HG02885 (cell line): Measurements from ENCODE around the gene CCDC12.

Experiments used
- ATAC-seq: cut with Tn5 transposase; IDR thresholded peaks from one replicate; pipeline ENCODE4 v1.9.1; 2021; ENCODE audit warnings: mild to moderate bottlenecking; ENCODE audit not compliant: unreplicated experiment, poor library complexity

The CCDC12 gene

GRCh38 chr3:46976326-46977190 lies at the start of gene CCDC12:
TSS of gene CCDC12 (minus strand) at chr3:46976745. CDS start at chr3:46976732, 13 bp downstream.
- peak; percentile 68 for ATAC-seq

- ATAC-seq = no peak
These were observed 48.4 kb upstream of the CCDC12 start for GRCh38 chr3:47024932-47025331.

DNA sequence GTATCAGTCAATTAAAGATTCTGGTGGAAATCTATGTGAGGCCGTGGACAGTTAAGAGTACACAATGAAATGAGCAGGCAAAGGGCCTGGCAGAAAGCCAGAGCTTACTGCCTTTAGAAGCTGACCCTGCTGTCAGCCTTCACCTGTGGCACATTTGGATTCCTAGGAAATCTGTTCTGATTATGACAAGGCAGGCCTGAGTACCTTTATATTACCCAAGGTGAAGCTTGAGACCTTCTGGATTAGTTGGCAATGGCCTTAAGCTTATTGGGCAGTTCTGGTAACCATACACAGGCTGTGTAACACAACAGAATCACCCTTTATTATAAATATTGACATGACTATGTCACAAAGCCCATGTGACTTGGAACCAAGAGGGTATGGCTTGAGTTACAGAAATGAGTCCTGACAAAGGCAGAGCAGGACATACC lies 46.1 kb upstream of the CCDC12 start:
- no peak for ATAC-seq

DNA sequence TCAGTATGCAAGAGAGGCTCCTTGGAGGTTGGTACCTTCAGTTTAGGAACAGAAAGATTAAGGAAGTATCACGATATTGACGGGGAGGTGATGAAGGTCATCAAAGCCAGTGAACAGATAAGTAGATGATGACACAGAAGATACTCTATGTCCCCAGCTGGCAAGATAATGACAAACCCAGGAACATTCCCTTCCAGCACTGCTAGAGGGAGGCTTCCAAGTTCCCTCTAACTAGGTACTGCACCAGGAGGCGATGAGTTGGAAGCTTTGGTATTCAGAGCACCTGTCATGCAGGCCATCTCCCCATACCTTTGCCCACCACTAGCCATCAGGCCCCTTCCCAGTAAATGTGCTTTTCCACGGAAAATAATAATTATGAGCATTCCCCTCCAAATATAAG lies 43.8 kb upstream of the CCDC12 start:
- no peak for ATAC-seq

DNA sequence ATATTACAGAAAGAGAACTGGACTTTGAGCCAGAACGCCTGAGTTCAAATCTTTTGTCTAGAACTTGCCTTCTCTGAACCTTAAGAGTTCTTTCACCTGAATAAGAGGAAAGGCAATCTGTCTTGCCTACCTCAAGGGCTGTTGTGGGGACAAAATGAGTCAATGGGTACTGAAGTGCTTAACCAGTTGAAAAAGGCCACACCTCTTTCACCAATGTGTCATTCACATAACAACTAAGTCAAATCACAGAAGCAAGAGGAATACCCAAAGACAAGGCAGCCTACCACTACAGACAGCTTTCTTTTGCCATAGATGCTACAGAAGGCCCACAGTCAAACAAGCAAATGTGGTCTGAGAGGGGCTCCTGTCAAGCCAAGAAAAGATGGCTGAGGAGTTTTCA lies 42.7 kb upstream of the CCDC12 start:
- peak; percentile 59 for ATAC-seq

DNA sequence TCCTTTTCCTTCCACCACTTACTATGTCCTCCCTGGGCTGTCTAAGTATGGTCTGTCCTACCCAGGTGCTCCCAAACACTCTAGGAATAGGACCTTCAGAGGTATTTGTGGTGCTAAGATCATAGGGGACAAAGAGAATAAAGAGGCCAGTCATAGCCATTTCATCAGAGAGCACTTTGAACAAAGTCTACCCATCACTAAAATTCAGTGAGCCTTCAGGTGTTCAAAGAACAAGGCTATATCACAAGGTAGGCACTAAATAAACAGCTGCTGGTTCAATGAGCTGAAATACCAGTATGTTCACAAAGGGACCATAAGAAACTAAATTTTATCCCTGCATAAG lies 41.7 kb upstream of the CCDC12 start:
- no peak for ATAC-seq

- ATAC-seq = no peak
These were observed 41.1 kb upstream of the CCDC12 start for GRCh38 chr3:47017504-47018268.

GRCh38 chr3:47016934-47017435 lies 40.4 kb upstream of the CCDC12 start:
- no peak for ATAC-seq

- ATAC-seq = no peak
These were observed 39.8 kb upstream of the CCDC12 start for GRCh38 chr3:47016086-47016933.

DNA sequence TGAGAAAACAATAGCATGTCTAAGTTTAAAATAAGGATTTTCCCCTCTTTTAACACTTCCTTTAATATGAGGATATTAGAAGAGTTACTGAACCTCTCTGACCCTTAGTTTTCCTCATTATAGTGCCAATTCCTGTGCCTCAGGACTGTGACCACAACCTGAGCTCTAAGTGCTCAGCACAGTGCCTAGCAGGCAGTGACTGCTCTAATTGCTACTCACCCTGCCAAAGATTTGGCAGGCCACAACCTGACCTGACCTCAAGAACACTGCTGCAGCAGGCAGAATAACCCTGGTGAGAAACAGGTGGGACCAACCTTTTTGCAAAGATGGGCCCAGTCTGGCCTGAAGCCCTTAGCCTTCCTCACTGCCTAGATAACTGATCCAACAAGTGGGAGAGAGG lies 38.6 kb upstream of the CCDC12 start:
- ATAC-seq = no peak

DNA sequence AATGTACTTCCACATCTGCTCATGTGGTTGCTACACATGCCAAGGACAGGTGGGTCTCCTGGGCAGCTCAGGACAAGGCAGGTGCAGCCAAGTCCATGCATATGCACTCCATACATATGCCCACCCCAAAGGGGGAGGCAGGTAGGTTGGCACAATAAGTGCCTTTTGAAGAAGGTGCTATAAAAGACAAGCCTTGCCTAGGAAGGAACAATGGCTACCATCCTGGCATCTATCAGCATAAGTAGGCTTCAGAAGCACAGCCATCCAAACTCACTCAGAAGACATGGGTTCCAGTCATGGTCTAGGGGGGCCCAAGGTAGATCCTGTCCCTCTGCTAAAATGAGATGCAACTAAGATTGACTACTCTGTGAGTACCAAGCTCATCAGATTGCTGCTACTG lies 37.5 kb upstream of the CCDC12 start:
- no peak for ATAC-seq

GRCh38 chr3:47013231-47013630 lies 36.7 kb upstream of the CCDC12 start:
- no peak for ATAC-seq

DNA sequence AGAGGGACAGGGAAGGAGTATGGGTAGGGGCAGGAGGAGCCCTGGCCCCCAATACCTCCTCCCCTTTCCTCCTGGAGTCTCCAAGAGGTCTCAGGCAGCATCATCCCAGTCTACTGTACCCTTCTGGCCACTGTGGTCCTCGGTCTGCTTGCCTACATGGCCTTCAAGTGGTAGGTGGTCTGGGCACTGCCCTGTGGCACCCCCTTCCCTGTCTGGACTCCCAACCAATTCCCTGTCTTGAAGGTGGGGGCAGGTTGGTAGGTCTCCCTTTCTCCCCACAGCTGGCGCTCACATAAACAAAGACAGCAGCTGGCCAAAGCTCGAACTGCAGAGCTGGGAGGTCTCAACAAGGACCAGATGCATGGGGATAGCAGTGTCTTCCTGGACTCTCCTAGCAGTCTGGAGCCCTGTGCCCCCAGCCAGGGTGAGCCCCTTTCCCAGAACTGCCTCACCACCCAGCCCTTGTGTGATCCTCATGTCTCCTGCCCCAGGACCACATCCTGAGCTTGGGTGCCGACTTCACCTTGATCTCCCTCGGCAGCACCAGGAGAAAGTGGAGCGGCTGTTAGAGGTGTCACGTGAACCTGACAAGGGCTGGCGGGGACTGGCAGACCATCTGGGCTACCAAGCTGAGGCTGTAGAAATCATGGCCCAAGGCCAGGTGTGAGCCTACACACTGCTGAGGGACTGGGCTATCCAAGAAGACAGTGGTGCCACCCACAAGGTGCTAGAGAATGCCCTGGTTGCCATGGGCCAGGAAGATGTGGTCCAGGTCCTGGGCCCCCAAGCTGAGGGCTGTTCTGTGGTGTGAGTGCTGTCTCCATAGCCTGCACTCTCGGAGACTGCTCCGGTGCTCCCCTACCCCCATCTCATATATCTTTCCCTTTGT lies 36.0 kb upstream of the CCDC12 start:
- ATAC-seq = no peak

DNA sequence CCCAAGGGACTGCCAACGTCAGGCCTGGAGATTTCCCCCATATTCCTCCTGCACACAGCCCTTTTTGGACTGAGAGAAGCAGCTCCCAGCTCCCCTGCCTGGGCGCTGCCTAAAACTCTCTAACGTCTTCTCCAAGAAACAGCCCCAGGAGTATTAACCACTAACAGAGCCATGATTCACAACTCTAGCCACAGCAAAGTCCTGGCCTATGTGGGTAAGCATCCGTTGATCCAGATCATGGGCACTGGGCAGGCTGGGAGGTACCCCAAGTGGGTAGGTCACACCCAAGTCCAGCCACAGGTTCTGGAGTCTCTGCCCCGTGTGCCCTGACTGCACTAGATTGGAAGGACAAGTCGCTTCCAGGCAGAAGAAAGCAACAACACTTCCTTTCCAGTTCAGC lies 34.8 kb upstream of the CCDC12 start:
- ATAC-seq = no peak

DNA sequence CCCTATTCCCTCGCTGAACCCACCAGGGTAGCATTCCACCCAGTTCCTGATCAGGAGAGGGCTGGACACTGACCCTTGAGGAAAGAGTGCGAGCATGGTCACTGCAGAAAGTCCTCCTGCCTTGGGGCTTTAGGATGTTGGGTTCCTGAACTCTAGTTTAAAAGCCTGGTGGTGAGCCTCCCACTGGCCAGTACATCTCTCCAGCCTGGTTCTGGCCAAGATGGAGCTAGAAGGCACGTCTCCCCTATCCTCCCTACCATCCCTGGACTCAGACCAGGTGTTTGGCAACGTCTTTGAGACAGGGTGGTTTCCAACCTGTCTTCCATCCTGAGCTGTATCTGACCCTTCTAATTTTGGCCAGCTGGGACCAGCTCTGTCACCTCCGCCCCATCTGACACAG lies 34.4 kb upstream of the CCDC12 start:
- ATAC-seq = no peak

DNA sequence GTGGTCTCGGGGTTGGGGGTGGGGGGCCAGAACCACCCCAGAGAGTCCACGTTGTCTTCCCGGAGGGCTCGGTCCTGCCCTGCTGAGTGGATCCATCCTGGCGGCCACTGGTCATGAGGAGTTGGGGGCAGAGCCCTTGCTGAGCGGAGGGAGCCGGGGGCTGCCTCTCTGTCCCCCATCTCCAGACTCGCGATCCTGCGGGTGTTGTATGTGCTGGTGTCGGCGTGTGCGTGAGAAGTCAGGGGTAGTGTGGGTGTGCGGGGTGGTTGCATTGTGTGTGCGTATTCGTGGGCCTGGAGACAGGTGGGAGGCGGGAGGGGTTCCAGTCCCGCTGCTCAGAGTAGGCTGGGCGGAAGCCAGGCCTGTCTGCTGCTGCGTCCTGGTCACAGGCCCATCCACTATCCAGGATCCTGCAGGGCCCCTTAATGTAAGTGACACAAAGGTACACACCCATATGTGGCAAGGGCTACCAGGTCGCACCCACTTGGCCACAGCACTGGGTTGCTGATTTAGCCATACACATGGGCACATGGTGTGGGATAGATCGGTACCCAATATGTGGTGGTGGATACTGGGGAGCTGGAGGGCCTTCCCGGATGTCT lies 33.7 kb upstream of the CCDC12 start:
- ATAC-seq = no peak

DNA sequence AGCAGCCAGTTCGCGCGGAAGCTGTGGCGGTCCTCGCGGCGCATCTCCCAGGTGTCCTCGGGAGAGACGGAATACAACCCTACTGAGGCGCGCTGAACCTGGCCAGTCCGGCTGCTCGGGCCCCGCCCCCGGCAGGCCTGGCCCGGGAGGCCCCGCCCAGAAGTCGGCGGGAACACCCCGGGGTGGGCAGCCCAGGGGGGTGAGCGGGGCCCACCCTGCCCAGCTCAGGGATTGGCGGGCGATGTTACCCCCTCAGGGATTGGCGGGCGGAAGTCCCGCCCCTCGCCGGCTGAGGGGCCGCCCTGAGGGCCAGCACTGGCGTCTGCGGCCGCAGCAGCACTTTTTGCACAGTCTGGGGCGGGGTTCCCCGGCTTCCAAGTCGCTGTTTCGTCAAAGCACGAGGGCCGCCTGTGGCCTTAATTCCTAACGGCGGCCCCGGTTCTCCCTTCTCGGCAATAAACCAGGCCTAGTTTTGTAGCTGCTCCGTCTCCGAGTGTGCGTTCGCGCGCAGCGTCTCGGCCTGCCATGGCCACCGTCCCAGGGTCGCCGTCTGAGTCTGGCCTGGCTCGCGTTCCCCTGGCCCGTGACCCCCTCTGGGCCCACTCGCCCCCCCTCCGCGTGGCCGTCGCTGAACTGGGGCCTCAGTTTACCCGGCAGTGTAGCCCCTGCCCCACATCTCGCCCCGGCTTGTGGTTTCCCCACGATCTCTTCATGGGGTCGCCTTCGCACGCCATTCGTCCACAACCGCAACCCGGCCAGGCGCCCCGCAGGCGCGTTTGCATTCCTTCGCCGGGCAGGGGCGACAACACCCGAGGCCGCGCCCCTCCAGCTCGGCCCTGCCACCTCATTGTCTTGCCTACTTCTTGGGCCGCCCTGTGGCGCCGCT lies 32.9 kb upstream of the CCDC12 start:
- peak; percentile 90 for ATAC-seq

- no peak for ATAC-seq
These were observed 32.3 kb upstream of the CCDC12 start for GRCh38 chr3:47008851-47009224.
